22Rv1 (cell line): ENCODE data around the gene RASA3.

Source experiments
- H3K27ac ChIP-seq: fragments of 450-650 bp; 2 replicates; pipeline ENCODE4 v1.5.1; 2017
- CTCF ChIP-seq: fragments of 450-650 bp; IDR thresholded peaks from 2 replicates; pipeline ENCODE4 v1.5.1; 2017; ENCODE audit warnings: mild to moderate bottlenecking
- ZFX ChIP-seq: fragments of 450-650 bp; IDR thresholded peaks from 2 replicates; pipeline ENCODE4 v1.6.1; 2017; ENCODE audit warnings: antibody characterized with exemption, borderline replicate concordance

RASA3 gene

GRCh38 chr13:113939129-113939943, 193.1 kb downstream of the RASA3 start:
- TF ChIP-seq ZFX = no peak
- no peak for TF ChIP-seq CTCF
- no peak overlapping the region for H3K27ac ChIP-seq

GRCh38 chr13:113938716-113939115, 193.7 kb downstream of the RASA3 start:
- no peak overlapping the region for H3K27ac ChIP-seq
- TF ChIP-seq ZFX = no peak
- TF ChIP-seq CTCF = no peak

GRCh38 chr13:113938246-113938645, 194.2 kb downstream of the RASA3 start:
- no peak overlapping the region for H3K27ac ChIP-seq
- TF ChIP-seq CTCF (no peak), ZFX (no peak)

GRCh38 chr13:113937527-113938180, 194.8 kb downstream of the RASA3 start:
- H3K27ac ChIP-seq = no peak overlapping the region
- TF ChIP-seq CTCF (no peak), ZFX (no peak)

GRCh38 chr13:113937073-113937472, 195.3 kb downstream of the RASA3 start:
- H3K27ac ChIP-seq = no peak overlapping the region
- TF ChIP-seq ZFX (no peak), CTCF (no peak)

GRCh38 chr13:113936166-113936965, 196.1 kb downstream of the RASA3 start:
- TF ChIP-seq ZFX (no peak), CTCF (no peak)
- H3K27ac ChIP-seq = no peak overlapping the region
